Measurements from ENCODE around the gene DOCK3.
"Not testable (repeated sequence)": the region's sequence is repeated elsewhere in the genome, so short reads cannot be mapped to it uniquely, and the experiment has no call there.

Gene DOCK3

GRCh38 chr3:50873376-50874157 lies 198.8 kb downstream of the DOCK3 start:
- in situ Hi-C loops (cut with HindIII; ENCODE audit: low sequenced_read_pairs) = no loop called here

- in situ Hi-C loops (cut with HindIII; ENCODE audit: low sequenced_read_pairs) = not testable (repeated sequence)
These were observed 200.1 kb downstream of the DOCK3 start for GRCh38 chr3:50874876-50875275.

GRCh38 chr3:50876947-50877346 lies 202.2 kb downstream of the DOCK3 start:
- in situ Hi-C loops (cut with HindIII; ENCODE audit: low sequenced_read_pairs) = no loop called here

- in situ Hi-C loops (cut with HindIII; ENCODE audit: low sequenced_read_pairs) = not testable (repeated sequence)
These were observed 208.0 kb downstream of the DOCK3 start for GRCh38 chr3:50882733-50883132.

- in situ Hi-C loops (cut with HindIII; ENCODE audit: low sequenced_read_pairs) = no loop called here
These were observed 209.0 kb downstream of the DOCK3 start for GRCh38 chr3:50883755-50884154.

GRCh38 chr3:50885070-50885850 lies 210.5 kb downstream of the DOCK3 start:
- in situ Hi-C loops (cut with HindIII; ENCODE audit: low sequenced_read_pairs) = no loop called here

- in situ Hi-C loops (cut with HindIII; ENCODE audit: low sequenced_read_pairs) = no loop called here
These were observed 216.1 kb downstream of the DOCK3 start for GRCh38 chr3:50890688-50891344.

GRCh38 chr3:50901097-50901496 lies 226.4 kb downstream of the DOCK3 start:
- in situ Hi-C loops (cut with HindIII; ENCODE audit: low sequenced_read_pairs) = not testable (repeated sequence)

GRCh38 chr3:50912746-50913145 lies 238.0 kb downstream of the DOCK3 start:
- in situ Hi-C loops (cut with HindIII; ENCODE audit: low sequenced_read_pairs) = no loop called here

GRCh38 chr3:50913260-50913659 lies 238.5 kb downstream of the DOCK3 start:
- in situ Hi-C loops (cut with HindIII; ENCODE audit: low sequenced_read_pairs) = no loop called here

- in situ Hi-C loops (cut with HindIII; ENCODE audit: low sequenced_read_pairs) = not testable (repeated sequence)
These were observed 247.3 kb downstream of the DOCK3 start for GRCh38 chr3:50922071-50922470.

GRCh38 chr3:50923955-50924354 lies 249.2 kb downstream of the DOCK3 start:
- in situ Hi-C loops (cut with HindIII; ENCODE audit: low sequenced_read_pairs) = no loop called here

- in situ Hi-C loops (cut with HindIII; ENCODE audit: low sequenced_read_pairs) = no loop called here
These were observed 249.9 kb downstream of the DOCK3 start for GRCh38 chr3:50924638-50925037.

- in situ Hi-C loops (cut with HindIII; ENCODE audit: low sequenced_read_pairs) = no loop called here
These were observed 252.1 kb downstream of the DOCK3 start for GRCh38 chr3:50926868-50927267.

GRCh38 chr3:50930371-50931208 lies 255.9 kb downstream of the DOCK3 start:
- in situ Hi-C loops (cut with HindIII; ENCODE audit: low sequenced_read_pairs) = no loop called here

GRCh38 chr3:50932918-50933317 lies 258.2 kb downstream of the DOCK3 start:
- in situ Hi-C loops (cut with HindIII; ENCODE audit: low sequenced_read_pairs) = not testable (repeated sequence)

- in situ Hi-C loops (cut with HindIII; ENCODE audit: low sequenced_read_pairs) = no loop called here
These were observed 261.7 kb downstream of the DOCK3 start for GRCh38 chr3:50936389-50936788.

GRCh38 chr3:50947419-50947818 lies 272.7 kb downstream of the DOCK3 start:
- in situ Hi-C loops (cut with HindIII; ENCODE audit: low sequenced_read_pairs) = no loop called here

- in situ Hi-C loops (cut with HindIII; ENCODE audit: low sequenced_read_pairs) = no loop called here
These were observed 275.9 kb downstream of the DOCK3 start for GRCh38 chr3:50950591-50950990.

GRCh38 chr3:50953825-50954414 lies 279.2 kb downstream of the DOCK3 start:
- in situ Hi-C loops (cut with HindIII; ENCODE audit: low sequenced_read_pairs) = no loop called here
